ENCODE data around the gene LIPT2. TPM values are rescaled to one million over a fixed set of nuclear protein-coding genes. Genes with fewer than 3 reads are reported as not detected.
A peak's percentile ranks its signal among the peaks of the same experiment; 100 is the strongest.

Gene LIPT2
- polyA plus RNA-seq, 3 donors, result 2.2 to 5.1 (median 4.4) TPM

GRCh38 chr11:74470526-74470925 is 23.0 kb downstream of the LIPT2 start:
- intact Hi-C loops (cut with micrococcal nuclease), result no loop called here
- Histone ChIP-seq H2AFZ (ENCODE audit: insufficient read depth, low read depth, low read length, poor library complexity, severe bottlenecking) (no peak overlapping the region), H3K9ac (ENCODE audit: insufficient read depth, low read length, poor library complexity, severe bottlenecking) (no peak overlapping the region), H4K20me1 (ENCODE audit: insufficient read depth, low read length) (no peaks in the 10 kb centered on the region), H3K36me3 (replicated peaks in 1 of 2; ENCODE audit: control insufficient read depth in 1 of 2, insufficient read depth in 2 of 2, low read length in 2 of 2) (no peaks in the 10 kb centered on the region), H3K27ac (ENCODE audit: low read depth in 1 of 2, low read length in 2 of 2) (no peak overlapping the region), H3K27me3 (ENCODE audit: control insufficient read depth in 2 of 2, insufficient read depth in 2 of 2, low read length in 2 of 2) (no peaks in the 10 kb centered on the region), H3K4me3 (replicated peaks in 1 of 3; ENCODE audit: low read depth in 2 of 3, low read length in 3 of 3) (no peak overlapping the region), H3K79me2 (ENCODE audit: insufficient read depth, low read length) (peaks cover 14% of the 10 kb centered on the region), H3K4me2 (replicated peaks; ENCODE audit: extremely low read depth, low read length, poor library complexity, severe bottlenecking) (no peak overlapping the region), H3K9me3 (replicated peaks in 1 of 2; ENCODE audit: control insufficient read depth in 1 of 2, insufficient read depth in 1 of 2, low read length in 2 of 2) (no peaks in the 10 kb centered on the region), H3K4me1 (ENCODE audit: control insufficient read depth in 1 of 2, insufficient read depth in 2 of 2, low read length in 2 of 2) (peaks cover 67 to 78% of the 10 kb centered on the region in 2 donors)
- Mint-ChIP-seq H3K27me3 (ENCODE audit: low read depth in 3 of 3) (peaks cover 0 to 5% (median 3%) of the 10 kb centered on the region in 3 donors), H3K4me1 (peaks cover 71% of the 10 kb centered on the region), H3K36me3 (no peaks in the 10 kb centered on the region), H3K4me3 (no peak overlapping the region), H3K27ac (peak overlapping the region in 1 of 7 donors; percentile 9), H3K9me3 (peaks cover 0 to 5% (median 3%) of the 10 kb centered on the region in 7 donors)
- TF ChIP-seq CTCF (IDR thresholded peaks at IDR 0.05), result no peak
- WGBS (ENCODE audit: insufficient coverage), result 100% methylated on average over 2 of the region's 2 CpGs
- DNase-seq, result no peak

GRCh38 chr11:74468936-74469335 is 24.6 kb downstream of the LIPT2 start:
- Histone ChIP-seq H3K4me1 (ENCODE audit: control insufficient read depth in 1 of 2, insufficient read depth in 2 of 2, low read length in 2 of 2) (peaks cover 73 to 83% of the 10 kb centered on the region in 2 donors), H3K36me3 (replicated peaks in 1 of 2; ENCODE audit: control insufficient read depth in 1 of 2, insufficient read depth in 2 of 2, low read length in 2 of 2) (no peaks in the 10 kb centered on the region), H3K4me2 (replicated peaks; ENCODE audit: extremely low read depth, low read length, poor library complexity, severe bottlenecking) (no peak overlapping the region), H3K9me3 (replicated peaks in 1 of 2; ENCODE audit: control insufficient read depth in 1 of 2, insufficient read depth in 1 of 2, low read length in 2 of 2) (no peaks in the 10 kb centered on the region), H3K9ac (ENCODE audit: insufficient read depth, low read length, poor library complexity, severe bottlenecking) (no peak overlapping the region), H3K4me3 (replicated peaks in 1 of 3; ENCODE audit: low read depth in 2 of 3, low read length in 3 of 3) (no peak overlapping the region), H3K79me2 (ENCODE audit: insufficient read depth, low read length) (peaks cover 27% of the 10 kb centered on the region), H3K27ac (ENCODE audit: low read depth in 1 of 2, low read length in 2 of 2) (no peak overlapping the region), H4K20me1 (ENCODE audit: insufficient read depth, low read length) (no peaks in the 10 kb centered on the region), H2AFZ (ENCODE audit: insufficient read depth, low read depth, low read length, poor library complexity, severe bottlenecking) (no peak overlapping the region), H3K27me3 (ENCODE audit: control insufficient read depth in 2 of 2, insufficient read depth in 2 of 2, low read length in 2 of 2) (no peaks in the 10 kb centered on the region)
- H3K4me1 Mint-ChIP-seq, result peaks cover 78% of the 10 kb centered on the region
- WGBS (ENCODE audit: insufficient coverage), result no CpG with 5 or more reads among the region's 1 CpG
- H3K4me3 Mint-ChIP-seq, result peak overlapping the region in 1 of 2 donors; percentile 12
- peaks cover 0 to 5% (median 3%) of the 10 kb centered on the region in 3 donors for H3K27me3 Mint-ChIP-seq (ENCODE audit: low read depth in 3 of 3)
- H3K9me3 Mint-ChIP-seq, result peaks cover 0 to 5% (median 3%) of the 10 kb centered on the region in 7 donors
- peaks cover 3 to 8% of the 10 kb centered on the region in 2 donors for H3K36me3 Mint-ChIP-seq
- peak in 1 of 3 donors; percentile 27 for DNase-seq
- peak overlapping the region in 2 of 7 donors; percentile 18 to 52 for H3K27ac Mint-ChIP-seq
- TF ChIP-seq CTCF (IDR thresholded peaks at IDR 0.05), result no peak
- intact Hi-C loops (cut with micrococcal nuclease), result no loop called here

All from CD14-positive monocyte (primary cell).